Stimulated activated naive CD8-positive, alpha-beta T cell treated with anti-CD3 and anti-CD28 coated beads, Interleukin-15, Interleukin-2, amounts not matched to agents 100 ng/mL and 50 ng/mL, for 24 hours (primary cell): Measurements from ENCODE around the gene CRK.
"Not testable (repeated sequence)": the region's sequence is repeated elsewhere in the genome, so short reads cannot be mapped to it uniquely, and the experiment has no call there.

Experiments used
- H3K27ac Mint-ChIP-seq: one replicate; pipeline ENCODE4 v1.8.0; 2021; ENCODE audit warnings: mild to moderate bottlenecking, mixed read lengths
- H3K27me3 Mint-ChIP-seq: one replicate; pipeline ENCODE4 v1.8.0; 2021; ENCODE audit warnings: mixed read lengths
- H3K36me3 Mint-ChIP-seq: one replicate; pipeline ENCODE4 v1.8.0; 2021; ENCODE audit warnings: low read depth, mixed read lengths
- H3K4me1 Mint-ChIP-seq: one replicate; pipeline ENCODE4 v1.8.0; 2021; ENCODE audit warnings: low read depth, mixed read lengths
- H3K4me3 Mint-ChIP-seq: one replicate; pipeline ENCODE4 v1.8.0; 2021; ENCODE audit warnings: mild to moderate bottlenecking, mixed read lengths
- H3K9me3 Mint-ChIP-seq: one replicate; pipeline ENCODE4 v1.8.0; 2021; ENCODE audit warnings: mixed read lengths

CRK gene

GRCh38 chr17:1461198-1461944 lies 5.3 kb upstream of the CRK start:
- Mint-ChIP-seq H3K27me3 (peaks cover 47% of the 10 kb centered on the region), H3K36me3 (peaks cover 6% of the 10 kb centered on the region), H3K4me1 (peaks cover 48% of the 10 kb centered on the region), H3K9me3 (no peaks in the 10 kb centered on the region), H3K27ac (peak overlapping the region; percentile 49), H3K4me3 (no peak overlapping the region)

DNA sequence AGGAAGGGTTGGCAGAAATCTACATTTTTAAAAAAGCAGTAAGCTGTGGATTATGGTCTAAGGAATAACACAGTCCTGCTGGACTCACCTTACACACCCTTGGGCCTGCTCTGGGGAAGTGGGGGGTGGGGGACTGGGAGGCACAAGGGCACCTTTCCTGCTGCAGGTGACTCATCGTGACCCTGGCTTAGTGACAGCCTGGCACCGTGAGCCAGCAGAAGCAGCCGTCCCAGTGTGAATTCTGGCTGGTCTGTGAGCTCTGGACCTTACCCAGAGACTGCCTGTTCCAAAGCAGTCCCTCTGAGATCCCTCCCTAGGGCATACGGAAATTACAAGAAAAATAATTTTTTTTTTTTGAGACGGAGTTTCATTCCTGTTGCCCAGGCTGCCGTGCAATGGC lies 4.2 kb upstream of the CRK start:
- Mint-ChIP-seq H3K4me3 (no peak overlapping the region), H3K27ac (no peak overlapping the region), H3K36me3 (peaks cover 6% of the 10 kb centered on the region), H3K9me3 (no peaks in the 10 kb centered on the region), H3K27me3 (peaks cover 47% of the 10 kb centered on the region), H3K4me1 (peaks cover 50% of the 10 kb centered on the region)

GRCh38 chr17:1455291-1455796 lies 688 bp downstream of the CRK start:
- Mint-ChIP-seq H3K27ac (peak overlapping the region; percentile 79), H3K36me3 (peaks cover 26% of the 10 kb centered on the region), H3K27me3 (peaks cover 14% of the 10 kb centered on the region), H3K9me3 (no peaks in the 10 kb centered on the region), H3K4me3 (peak overlapping the region; percentile 93), H3K4me1 (peaks cover 45% of the 10 kb centered on the region)

DNA sequence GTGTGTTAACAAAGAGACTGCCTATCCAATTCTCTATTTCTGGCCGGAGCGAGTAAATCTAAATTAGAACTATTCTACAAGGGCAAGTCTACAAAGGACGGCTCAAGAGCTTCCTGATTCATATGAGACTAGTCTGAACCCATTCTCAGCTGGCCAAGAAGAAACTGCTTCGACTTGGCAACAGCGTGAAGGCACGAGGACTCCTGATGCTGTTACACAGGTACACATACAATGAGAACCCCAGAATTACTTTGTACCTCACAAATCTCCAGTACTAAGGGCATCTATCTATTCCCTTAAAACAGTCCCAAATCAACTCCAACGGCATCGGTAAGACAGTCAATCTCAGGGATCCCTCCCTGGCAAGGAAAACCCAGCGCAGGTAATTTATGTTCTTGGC lies 1.5 kb downstream of the CRK start:
- Mint-ChIP-seq H3K27me3 (peaks cover 8% of the 10 kb centered on the region), H3K27ac (peak overlapping the region; percentile 79), H3K4me1 (peaks cover 39% of the 10 kb centered on the region), H3K9me3 (no peaks in the 10 kb centered on the region), H3K36me3 (peaks cover 26% of the 10 kb centered on the region), H3K4me3 (peak overlapping the region; percentile 93)

DNA sequence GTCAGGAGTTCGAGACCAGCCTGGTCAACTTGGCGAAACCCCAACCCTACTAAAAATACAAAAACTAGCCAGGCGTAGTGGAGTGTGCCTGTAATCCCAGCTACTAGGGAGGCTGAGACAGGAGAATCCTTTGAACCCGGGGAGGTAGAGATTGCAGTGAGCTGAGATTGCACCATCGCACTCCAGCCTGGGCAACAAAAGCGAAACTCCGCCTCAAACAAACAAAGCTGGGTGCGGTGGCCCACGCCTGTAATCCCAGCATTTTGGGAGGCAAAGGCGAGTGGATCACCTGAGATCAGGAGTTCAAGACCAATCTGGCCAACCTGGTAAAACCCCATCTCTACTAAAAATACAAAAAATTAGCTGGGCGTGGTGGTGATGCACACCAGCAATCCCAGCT lies 2.3 kb downstream of the CRK start:
- H3K27ac Mint-ChIP-seq = peak overlapping the region; percentile 55
- H3K36me3 Mint-ChIP-seq = peaks cover 34% of the 10 kb centered on the region
- H3K27me3 Mint-ChIP-seq, H3K9me3 Mint-ChIP-seq: not testable (repeated sequence)
- H3K4me3 Mint-ChIP-seq = peak overlapping the region; percentile 30
- peaks cover 47% of the 10 kb centered on the region for H3K4me1 Mint-ChIP-seq

GRCh38 chr17:1452836-1453235 lies 3.2 kb downstream of the CRK start:
- H3K4me3 Mint-ChIP-seq = no peak overlapping the region
- peaks cover 7% of the 10 kb centered on the region for H3K27me3 Mint-ChIP-seq
- H3K36me3 Mint-ChIP-seq = peaks cover 34% of the 10 kb centered on the region
- peak overlapping the region; percentile 55 for H3K27ac Mint-ChIP-seq
- peaks cover 54% of the 10 kb centered on the region for H3K4me1 Mint-ChIP-seq
- H3K9me3 Mint-ChIP-seq = no peaks in the 10 kb centered on the region

DNA sequence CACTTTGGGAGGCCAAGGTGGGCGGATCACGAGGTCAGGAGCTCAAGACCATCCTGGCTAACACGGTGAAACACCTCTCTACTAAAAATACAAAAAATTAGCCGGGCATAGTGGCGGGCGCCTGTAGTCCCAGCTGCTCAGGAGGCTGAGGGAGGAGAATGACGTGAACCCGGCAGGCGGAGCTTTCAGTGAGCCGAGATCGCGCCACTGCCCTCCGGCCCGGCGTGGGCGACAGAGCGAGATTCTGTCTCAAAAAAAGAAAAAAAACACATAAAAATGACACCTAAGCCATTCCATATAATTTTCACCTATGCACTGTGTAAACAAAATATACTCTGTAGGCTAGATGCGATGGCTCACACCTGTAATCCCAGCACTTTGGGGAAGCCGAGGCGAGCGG lies 5.8 kb downstream of the CRK start:
- Mint-ChIP-seq H3K4me1 (peaks cover 61% of the 10 kb centered on the region), H3K36me3 (peaks cover 34% of the 10 kb centered on the region)
- not testable (repeated sequence) for H3K9me3 Mint-ChIP-seq, H3K27me3 Mint-ChIP-seq, H3K27ac Mint-ChIP-seq, H3K4me3 Mint-ChIP-seq

DNA sequence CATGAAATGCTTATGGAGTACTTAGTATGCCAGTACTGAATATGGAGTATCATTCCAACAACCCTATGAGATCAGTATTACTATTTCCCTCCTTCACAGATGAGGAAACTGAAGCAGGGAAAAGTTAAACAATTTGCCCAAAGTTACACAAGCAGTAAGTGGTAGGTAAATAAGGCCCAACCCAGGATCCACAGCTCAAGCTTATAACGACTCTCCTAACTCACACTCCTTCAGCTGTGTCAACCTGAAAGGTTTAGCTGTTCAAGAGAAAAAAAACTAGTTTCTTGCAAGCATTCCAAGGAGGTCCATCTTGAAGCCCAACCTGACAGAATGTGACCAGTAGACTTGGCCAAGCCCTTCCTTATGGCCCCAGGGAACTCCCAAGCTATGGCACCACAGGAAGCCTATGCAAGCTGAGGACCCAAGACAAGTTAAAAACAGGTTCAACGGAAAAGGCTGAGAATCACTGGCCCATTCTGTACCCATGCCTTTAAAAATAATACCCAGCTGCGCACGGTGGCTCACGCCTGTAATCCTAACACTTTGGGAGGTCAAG lies 6.5 kb downstream of the CRK start:
- peaks cover 32% of the 10 kb centered on the region for H3K36me3 Mint-ChIP-seq

DNA sequence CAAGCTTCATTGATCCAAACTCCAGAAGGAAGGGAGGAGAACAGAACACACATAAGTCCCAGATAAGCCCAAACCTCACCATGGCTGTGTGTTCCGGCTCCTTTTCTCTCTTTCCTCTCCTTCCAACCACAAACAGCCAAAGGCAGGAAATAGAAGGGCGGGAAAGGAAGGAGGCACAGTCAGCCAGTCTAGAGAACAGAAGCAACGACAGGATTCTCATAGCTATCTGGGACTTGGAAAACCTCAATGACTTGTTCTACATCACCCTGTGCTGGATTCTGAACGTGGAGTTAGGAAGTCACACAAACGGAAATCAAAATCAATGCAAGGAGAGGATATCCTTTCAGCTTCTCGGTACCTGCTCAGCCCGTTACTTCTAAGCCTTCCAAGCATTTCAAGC lies 9.0 kb downstream of the CRK start:
- no peaks in the 10 kb centered on the region for H3K9me3 Mint-ChIP-seq
- no peak overlapping the region for H3K27ac Mint-ChIP-seq
- H3K27me3 Mint-ChIP-seq = no peaks in the 10 kb centered on the region
- peaks cover 16% of the 10 kb centered on the region for H3K36me3 Mint-ChIP-seq
- H3K4me1 Mint-ChIP-seq = peaks cover 35% of the 10 kb centered on the region
- H3K4me3 Mint-ChIP-seq = no peak overlapping the region

More for the DNA sequence above, 6.5 kb downstream of the CRK start:
- H3K4me3 Mint-ChIP-seq = no peak overlapping the region
- H3K27me3 Mint-ChIP-seq = no peaks in the 10 kb centered on the region
- H3K9me3 Mint-ChIP-seq = no peaks in the 10 kb centered on the region
- no peak overlapping the region for H3K27ac Mint-ChIP-seq
- H3K4me1 Mint-ChIP-seq = peaks cover 54% of the 10 kb centered on the region

- no peaks in the 10 kb centered on the region for H3K27me3 Mint-ChIP-seq
- H3K4me1 Mint-ChIP-seq = peaks cover 33% of the 10 kb centered on the region
- H3K9me3 Mint-ChIP-seq = no peaks in the 10 kb centered on the region
- peak overlapping the region; percentile 38 for H3K27ac Mint-ChIP-seq
- H3K4me3 Mint-ChIP-seq = no peak overlapping the region
- H3K36me3 Mint-ChIP-seq = peaks cover 8% of the 10 kb centered on the region
Observed at GRCh38 chr17:1446201-1446600, 9.8 kb downstream of the CRK start.

DNA sequence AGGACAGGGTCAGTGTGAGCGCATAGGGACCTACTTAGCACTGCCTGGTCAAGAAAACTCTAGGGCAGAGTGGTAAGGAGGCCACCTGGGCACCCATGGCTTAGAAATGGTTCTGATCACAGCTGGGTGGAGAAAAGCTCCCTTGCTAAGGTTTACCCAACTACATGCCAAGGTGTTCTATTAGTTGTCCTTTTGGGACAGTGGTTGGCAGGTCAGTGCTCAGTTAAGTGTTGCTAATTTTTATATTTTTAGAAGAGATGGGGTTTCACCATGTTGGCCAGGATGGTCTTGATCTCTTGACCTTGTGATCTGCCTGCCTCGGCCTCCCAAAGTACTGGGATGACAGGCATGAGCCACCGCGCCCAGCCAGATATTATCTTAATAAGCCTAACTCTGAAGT lies 10.3 kb downstream of the CRK start:
- H3K27me3 Mint-ChIP-seq, H3K27ac Mint-ChIP-seq, H3K36me3 Mint-ChIP-seq, H3K4me3 Mint-ChIP-seq, H3K9me3 Mint-ChIP-seq: not testable (repeated sequence)
- H3K4me1 Mint-ChIP-seq = peaks cover 33% of the 10 kb centered on the region

GRCh38 chr17:1442721-1443120 lies 13.3 kb downstream of the CRK start:
- not testable (repeated sequence) for H3K36me3 Mint-ChIP-seq, H3K4me3 Mint-ChIP-seq, H3K9me3 Mint-ChIP-seq, H3K27me3 Mint-ChIP-seq, H3K27ac Mint-ChIP-seq
- peaks cover 23% of the 10 kb centered on the region for H3K4me1 Mint-ChIP-seq

DNA sequence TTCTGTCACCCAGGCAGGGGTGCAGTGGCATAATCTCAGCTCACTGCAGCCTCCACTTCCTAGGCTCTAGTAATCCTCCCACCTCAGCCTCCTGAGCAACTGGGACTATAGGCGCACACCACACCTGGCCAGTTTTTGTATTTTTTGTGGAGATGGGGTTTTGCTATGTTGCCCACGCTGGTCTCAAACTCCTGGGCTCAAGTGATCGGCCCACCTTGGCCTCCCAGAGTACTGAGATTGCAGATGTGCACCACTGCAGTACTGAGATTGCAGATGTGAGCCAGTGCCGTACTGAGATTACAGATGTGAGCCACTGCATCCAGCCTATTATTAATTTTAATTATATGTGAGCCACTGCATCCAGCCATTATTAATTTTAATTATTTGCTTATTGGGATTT lies 13.8 kb downstream of the CRK start:
- Mint-ChIP-seq H3K27ac (no peak overlapping the region), H3K36me3 (peaks cover 10% of the 10 kb centered on the region), H3K4me1 (peaks cover 20% of the 10 kb centered on the region), H3K9me3 (no peaks in the 10 kb centered on the region), H3K27me3 (no peaks in the 10 kb centered on the region), H3K4me3 (no peak overlapping the region)

DNA sequence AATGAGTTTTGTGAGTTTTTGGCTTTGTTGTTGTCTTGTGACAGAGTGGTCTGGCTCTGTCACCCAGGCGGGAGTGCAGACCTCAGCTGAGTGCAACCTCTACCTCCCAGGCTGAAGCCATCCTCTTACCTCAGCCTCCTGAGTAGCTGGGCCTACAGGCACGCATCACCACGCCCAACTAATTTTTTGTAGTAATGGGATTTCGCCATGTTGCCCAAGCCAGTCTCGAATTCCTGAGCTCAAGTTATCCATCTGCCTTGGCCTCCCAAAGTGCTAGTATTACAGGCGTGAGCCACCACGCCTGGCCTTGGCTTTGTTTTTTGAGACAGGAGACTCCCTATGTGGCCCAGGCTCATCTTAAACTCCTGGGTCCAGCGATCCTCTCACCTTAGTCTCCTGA lies 15.1 kb downstream of the CRK start:
- H3K27ac Mint-ChIP-seq = no peak overlapping the region
- no peaks in the 10 kb centered on the region for H3K9me3 Mint-ChIP-seq
- H3K36me3 Mint-ChIP-seq = peaks cover 22% of the 10 kb centered on the region
- H3K4me1 Mint-ChIP-seq = peaks cover 16% of the 10 kb centered on the region
- H3K27me3 Mint-ChIP-seq = no peaks in the 10 kb centered on the region
- H3K4me3 Mint-ChIP-seq = no peak overlapping the region

GRCh38 chr17:1438593-1439083 lies 17.4 kb downstream of the CRK start:
- H3K36me3 Mint-ChIP-seq = peaks cover 42% of the 10 kb centered on the region
- H3K9me3 Mint-ChIP-seq = no peaks in the 10 kb centered on the region
- H3K27me3 Mint-ChIP-seq = no peaks in the 10 kb centered on the region
- no peak overlapping the region for H3K4me3 Mint-ChIP-seq
- H3K4me1 Mint-ChIP-seq = peaks cover 14% of the 10 kb centered on the region
- H3K27ac Mint-ChIP-seq = no peak overlapping the region
